OCI-LY7 (cell line): ENCODE measurements around the gene RAP1A. TPM values are rescaled to one million over a fixed set of nuclear protein-coding genes. Genes with fewer than 3 reads are reported as not detected.

Experiments
- BruUV-seq: library from RNA; stranded (reverse); fragments of 400-500 nt; replicated peaks from 2 replicates; lab custom pipeline; 2021; lab: Mats Ljungman, UMichigan
- CTCF ChIA-PET: fragments of 300-600 bp; sonication (Branson Sonifier 250); formaldehyde crosslinking; loops from one replicate; lab custom pipeline; 2022; ENCODE audit warnings: antibody characterized with exemption; ENCODE audit not compliant: unreplicated experiment; lab: Charles Lee
- POLR2A ChIA-PET: fragments of 300-600 bp; sonication (Branson Sonifier 250); formaldehyde crosslinking; loops from one replicate; lab custom pipeline; 2022; ENCODE audit warnings: antibody characterized with exemption; lab: Charles Lee
- DNase-seq: peaks from one replicate; pipeline ENCODE4 v3.0.0-alpha.2; 2015; ENCODE audit warnings: low spot score
- H2AFZ ChIP-seq: fragments of 200-600 bp; sonication (generic), shearing (Covaris generic); 2 replicates; pipeline ENCODE4 v1.6.1; 2014; ENCODE audit warnings: mild to moderate bottlenecking, antibody characterized with exemption, low read length, moderate library complexity
- H3K27ac ChIP-seq: fragments of 200-600 bp; sonication (generic); 2 replicates; pipeline ENCODE4 v1.5.1; 2014; ENCODE audit warnings: mixed run types, low read depth, mild to moderate bottlenecking, moderate library complexity, low read length, inconsistent platforms; ENCODE audit not compliant: poor library complexity, severe bottlenecking
- H3K36me3 ChIP-seq: fragments of 200-600 bp; sonication (generic); 2 replicates; pipeline ENCODE4 v1.6.1; 2014; ENCODE audit warnings: mild to moderate bottlenecking, antibody characterized with exemption, low read length, moderate library complexity, mixed read lengths; ENCODE audit not compliant: insufficient read depth
- H3K4me1 ChIP-seq: fragments of 200-600 bp; sonication (generic); 2 replicates; pipeline ENCODE4 v1.5.1; 2014; ENCODE audit warnings: mild to moderate bottlenecking, low read length; ENCODE audit not compliant: insufficient read depth, poor library complexity, severe bottlenecking
- H3K4me2 ChIP-seq: fragments of 200-600 bp; sonication (generic); 2 replicates; pipeline ENCODE4 v1.6.1; 2014; ENCODE audit warnings: mild to moderate bottlenecking, low read length
- H3K4me3 ChIP-seq: fragments of 200-600 bp; sonication (generic); 2 replicates; pipeline ENCODE4 v1.5.1; 2014; ENCODE audit warnings: mild to moderate bottlenecking, low read depth, low read length; ENCODE audit not compliant: poor library complexity, severe bottlenecking
- H3K79me2 ChIP-seq: fragments of 200-600 bp; sonication (generic); 2 replicates; pipeline ENCODE4 v1.6.1; 2016; ENCODE audit warnings: low read depth, mild to moderate bottlenecking, low read length, moderate library complexity, mixed read lengths; ENCODE audit not compliant: insufficient read depth
- H3K9me2 ChIP-seq: fragments of 200-600 bp; sonication (generic); 2 replicates; pipeline ENCODE4 v1.6.1; 2016; ENCODE audit warnings: mild to moderate bottlenecking, low read length, mixed read lengths; ENCODE audit not compliant: insufficient read depth
- H3K9me3 ChIP-seq: fragments of 200-600 bp; sonication (generic); 2 replicates; pipeline ENCODE4 v1.6.1; 2014; ENCODE audit warnings: mild to moderate bottlenecking, mixed run types, low read length, mixed read lengths
- H4K20me1 ChIP-seq: fragments of 200-600 bp; sonication (generic); 2 replicates; pipeline ENCODE4 v1.6.1; 2014; ENCODE audit warnings: mild to moderate bottlenecking, antibody characterized with exemption, low read length, moderate library complexity, mixed read lengths; ENCODE audit not compliant: insufficient read depth
- EZH2phosphoT487 ChIP-seq: fragments of 200-600 bp; sonication (generic); IDR thresholded peaks from 2 replicates; pipeline ENCODE4 v1.6.1; 2018; ENCODE audit warnings: low read depth, borderline replicate concordance, mild to moderate bottlenecking, mixed run types, antibody characterized with exemption, low read length, moderate library complexity, mixed read lengths
- intact Hi-C: fragments of 100-400 bp; cut with micrococcal nuclease; formaldehyde crosslinking; loops from one replicate; pipeline ENCODE4 v1.10.0; 2022; ENCODE audit not compliant: unreplicated experiment
- total RNA-seq, 2 experiments: library from RNA; depleted of rRNA in 1 of 2; stranded (reverse); fragments of >200 nt in 1 of 2; shearing (Covaris generic) in 1 of 2; gene quantifications; 2 replicates each; pipeline ENCODE4 v1.2.3, GENCODE V29; 2014 to 2022
- TF ChIP-seq, protein P1 (sequence below): fragments of 200-600 bp; sonication (generic); conservative IDR thresholded peaks from 2 replicates; pipeline ENCODE4 v1.5.1; 2014; ENCODE audit warnings: mild to moderate bottlenecking, antibody characterized with exemption, low read length, moderate library complexity, mixed read lengths

The RAP1A gene
- total RNA-seq, 2 experiments from 2014 or later: 10.4 to 86.3 TPM

DNA sequence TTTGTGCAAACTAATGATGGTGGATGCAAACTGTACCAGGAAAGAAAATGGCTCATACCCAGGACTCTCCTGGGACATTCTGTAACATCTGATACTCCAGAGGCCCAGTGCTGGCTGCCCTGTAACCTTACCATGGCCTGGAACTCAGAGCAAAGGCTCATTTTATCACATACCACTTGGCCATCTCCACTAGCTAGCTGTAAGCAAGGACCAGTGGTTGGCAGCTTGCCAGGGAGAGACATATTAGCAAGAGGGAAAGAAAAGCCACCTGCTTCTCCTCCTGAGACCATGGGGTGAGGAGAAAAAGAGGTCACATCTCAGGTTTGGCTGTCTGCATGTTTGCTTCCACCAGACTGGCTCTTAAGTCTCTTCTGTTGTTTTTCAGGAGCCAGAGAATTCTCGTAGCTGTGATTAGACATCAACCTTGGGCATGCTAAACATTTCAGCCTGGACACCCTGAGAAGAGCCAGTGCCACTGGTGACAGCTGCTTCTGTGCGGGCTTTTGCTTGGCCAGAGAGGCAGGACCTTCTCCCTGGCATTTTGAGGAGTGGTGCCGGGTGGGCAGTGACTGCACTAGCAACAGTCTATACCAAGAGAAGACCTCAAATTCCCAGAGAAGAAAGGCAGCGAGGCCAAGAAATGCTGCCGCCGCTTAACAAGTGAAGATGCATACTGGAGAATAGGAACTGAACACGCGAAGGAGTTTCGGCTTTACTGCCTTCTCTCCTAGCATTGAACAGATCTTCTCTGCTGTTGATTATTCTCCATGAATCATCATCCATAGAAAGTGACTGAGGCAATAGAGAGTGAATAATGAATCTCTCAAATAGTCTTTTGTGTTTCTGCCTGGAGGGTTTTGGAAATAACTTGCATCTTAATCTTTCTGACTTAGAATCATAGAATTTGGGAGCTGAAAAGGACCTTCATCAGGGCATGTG, 126.4 kb downstream of the RAP1A start:
- no peaks in the 10 kb centered on the region for H3K79me2 ChIP-seq
- no peak overlapping the region for H3K4me3 ChIP-seq
- H2AFZ ChIP-seq: no peak overlapping the region
- intact Hi-C loops: no loop called here
- H3K36me3 ChIP-seq: no peaks in the 10 kb centered on the region
- DNase-seq: no peak
- TF ChIP-seq, protein P1, sequence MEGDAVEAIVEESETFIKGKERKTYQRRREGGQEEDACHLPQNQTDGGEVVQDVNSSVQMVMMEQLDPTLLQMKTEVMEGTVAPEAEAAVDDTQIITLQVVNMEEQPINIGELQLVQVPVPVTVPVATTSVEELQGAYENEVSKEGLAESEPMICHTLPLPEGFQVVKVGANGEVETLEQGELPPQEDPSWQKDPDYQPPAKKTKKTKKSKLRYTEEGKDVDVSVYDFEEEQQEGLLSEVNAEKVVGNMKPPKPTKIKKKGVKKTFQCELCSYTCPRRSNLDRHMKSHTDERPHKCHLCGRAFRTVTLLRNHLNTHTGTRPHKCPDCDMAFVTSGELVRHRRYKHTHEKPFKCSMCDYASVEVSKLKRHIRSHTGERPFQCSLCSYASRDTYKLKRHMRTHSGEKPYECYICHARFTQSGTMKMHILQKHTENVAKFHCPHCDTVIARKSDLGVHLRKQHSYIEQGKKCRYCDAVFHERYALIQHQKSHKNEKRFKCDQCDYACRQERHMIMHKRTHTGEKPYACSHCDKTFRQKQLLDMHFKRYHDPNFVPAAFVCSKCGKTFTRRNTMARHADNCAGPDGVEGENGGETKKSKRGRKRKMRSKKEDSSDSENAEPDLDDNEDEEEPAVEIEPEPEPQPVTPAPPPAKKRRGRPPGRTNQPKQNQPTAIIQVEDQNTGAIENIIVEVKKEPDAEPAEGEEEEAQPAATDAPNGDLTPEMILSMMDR: no peak
- TF ChIP-seq EZH2phosphoT487: no peak
- no peak overlapping the region for H3K27ac ChIP-seq
- H3K9me2 ChIP-seq: no peaks in the 10 kb centered on the region
- H3K4me1 ChIP-seq: peaks cover 30% of the 10 kb centered on the region
- POLR2A ChIA-PET: interaction anchor here (0.6 kb wide), 1 partner anchor 44 kb away, joined by 3 read pairs; no protein-coding TSS in a partner anchor
- H3K9me3 ChIP-seq: no peaks in the 10 kb centered on the region
- no peak overlapping the region for H3K4me2 ChIP-seq
- H4K20me1 ChIP-seq: no peaks in the 10 kb centered on the region
- CTCF ChIA-PET: no interaction called here
- no TSS peak for BruUV-seq

DNA sequence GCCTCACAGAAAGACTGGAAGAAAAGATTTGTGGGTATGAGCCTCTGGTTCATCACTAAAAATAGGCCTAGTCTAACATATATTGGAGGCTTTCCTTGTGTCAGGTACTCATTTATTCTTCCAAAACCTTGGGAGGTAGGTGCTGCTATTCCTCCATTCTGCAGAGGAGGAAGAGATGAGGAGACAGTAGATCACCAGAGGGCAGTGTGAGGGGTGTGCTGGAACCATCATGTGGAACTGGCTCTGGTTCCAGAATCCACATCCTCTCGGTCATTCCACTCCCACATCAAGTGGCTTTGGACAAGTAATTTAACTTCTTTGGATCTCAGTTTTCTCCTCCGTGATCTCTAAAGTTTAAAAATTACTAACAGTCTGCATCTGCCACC, 127.0 kb downstream of the RAP1A start:
- H3K27ac ChIP-seq: no peak overlapping the region
- no peak overlapping the region for H3K4me2 ChIP-seq
- no peaks in the 10 kb centered on the region for H4K20me1 ChIP-seq
- H3K4me3 ChIP-seq: no peak overlapping the region
- no TSS peak for BruUV-seq
- DNase-seq: no peak
- intact Hi-C loops: no loop called here
- peaks cover 37% of the 10 kb centered on the region for H3K4me1 ChIP-seq
- H3K9me3 ChIP-seq: no peaks in the 10 kb centered on the region
- no peak for TF ChIP-seq EZH2phosphoT487
- TF ChIP-seq, protein P1: no peak
- H3K79me2 ChIP-seq: no peaks in the 10 kb centered on the region
- ChIA-PET CTCF (interaction anchor here (0.8 to 0.9 kb wide), 3 partner anchors 8 to 32 kb away, joined by 3 to 4 read pairs (median 3); partner anchors contain the start of gene INKA2), POLR2A (interaction anchor here (0.7 to 1.6 kb wide), 3 partner anchors 9 to 301 kb away, joined by 3 to 9 read pairs (median 3); partner anchors contain the start of gene INKA2)
- H3K9me2 ChIP-seq: no peaks in the 10 kb centered on the region
- no peaks in the 10 kb centered on the region for H3K36me3 ChIP-seq
- H2AFZ ChIP-seq: no peak overlapping the region
